HepG2 (cell line): ENCODE measurements around the gene OR2B2. TPM values are rescaled to one million over a fixed set of nuclear protein-coding genes. Genes with fewer than 3 reads are reported as not detected.

Experiments used
- CCDC6 ChIP-seq: sonication (generic); formaldehyde crosslinking; IDR thresholded peaks from 2 replicates; pipeline ENCODE4 v1.8.1; 2022; ENCODE audit warnings: mild to moderate bottlenecking, missing genetic modification reagents, moderate library complexity
- HMGXB4 ChIP-seq, 2 experiments: sonication (generic) in 1 of 2; formaldehyde crosslinking in 1 of 2; IDR thresholded peaks; 2 replicates each; pipeline versions ENCODE4 v1.4.0 to v1.6.1; 2018 to 2020; ENCODE audit warnings: missing genetic modification reagents in 2 of 2, borderline replicate concordance in 1 of 2, low read depth in 1 of 2, mild to moderate bottlenecking in 1 of 2, missing biosample characterization in 1 of 2
- ISL2 ChIP-seq: sonication (generic); formaldehyde crosslinking; IDR thresholded peaks from 2 replicates; pipeline ENCODE4 v1.5.0; 2020; ENCODE audit warnings: missing genetic modification reagents
- MAF1 ChIP-seq: sonication (generic); formaldehyde crosslinking; IDR thresholded peaks from 2 replicates; pipeline ENCODE4 v1.5.0; 2020; ENCODE audit warnings: missing genetic modification reagents, borderline replicate concordance
- MYNN ChIP-seq: sonication (generic); formaldehyde crosslinking; IDR thresholded peaks from 2 replicates; pipeline ENCODE4 v1.4.0; 2020; ENCODE audit warnings: mild to moderate bottlenecking, low read depth, missing genetic modification reagents
- NR2F2 ChIP-seq: IDR thresholded peaks from 2 replicates; pipeline ENCODE4 v1.6.1; 2012; ENCODE audit warnings: low read depth, inconsistent platforms, borderline replicate concordance
- PCBP2 ChIP-seq: fragments of 200-400 bp; formaldehyde crosslinking; optimal IDR thresholded peaks from 2 replicates; pipeline ENCODE3; 2018; ENCODE audit warnings: low read length, low read depth; ENCODE audit not compliant: poor library complexity, severe bottlenecking
- SRSF4 ChIP-seq: fragments of 200-400 bp; formaldehyde crosslinking; IDR thresholded peaks from one replicate; pipeline ENCODE4 v1.6.1; 2018; ENCODE audit warnings: mild to moderate bottlenecking, low read depth, low read length, moderate library complexity; ENCODE audit not compliant: poor library complexity, severe bottlenecking
- ZBTB38 ChIP-seq: sonication (generic); formaldehyde crosslinking; IDR thresholded peaks from 2 replicates; pipeline ENCODE4 v1.5.1; 2020; ENCODE audit warnings: mild to moderate bottlenecking, missing genetic modification reagents
- ZFP91 ChIP-seq: sonication (generic); formaldehyde crosslinking; IDR thresholded peaks from 2 replicates; pipeline ENCODE4 v1.9.0; 2022; ENCODE audit warnings: missing genetic modification reagents, mild to moderate bottlenecking, borderline replicate concordance
- ZNF33A ChIP-seq: sonication (generic); formaldehyde crosslinking; IDR thresholded peaks from 2 replicates; pipeline ENCODE4 v1.5.1; 2020; ENCODE audit warnings: missing genetic modification reagents, mild to moderate bottlenecking, moderate library complexity, borderline replicate concordance
- polyA plus RNA-seq, 8 experiments: library from polyadenylated mRNA; depleted of rRNA in 3 of 8; stranded (reverse) in 7 of 8; unstranded in 1 of 8; fragments of >200 nt; fragmentation: Illumina TruSeq in 4 of 8; extraction: Trizol in 4 of 8; gene quantifications; 2 replicates each; pipeline versions ENCODE4 v1.2.1 to v1.2.3, GENCODE V29; 2011 to 2016; ENCODE audit warnings: low read depth in 4 of 8, missing spikeins in 1 of 8, mixed read lengths in 1 of 8; ENCODE audit not compliant: insufficient read depth in 1 of 8
- total RNA-seq, 5 experiments: library from RNA; depleted of rRNA; stranded (reverse); fragments of >200 nt; fragmentation: Illumina TruSeq; extraction: Trizol; gene quantifications; 2 replicates each; pipeline ENCODE4 v1.2.3, GENCODE V29; 2016; ENCODE audit warnings: low read depth in 1 of 5
- TF ChIP-seq, protein P1 (sequence below): sonication (generic); formaldehyde crosslinking; IDR thresholded peaks from 2 replicates; pipeline ENCODE4 v1.5.1; 2020; ENCODE audit warnings: missing genetic modification reagents, mild to moderate bottlenecking, borderline replicate concordance
- TF ChIP-seq, protein P2 (sequence below): sonication (generic); formaldehyde crosslinking; IDR thresholded peaks from 2 replicates; pipeline ENCODE4 v1.4.0; 2020; ENCODE audit warnings: mild to moderate bottlenecking, missing genetic modification reagents

Gene OR2B2
- total and polyA plus RNA-seq, 2 of the 13 experiments (the other 11 are each of a cell fraction or from before 2014, with no cell fraction given) = not detected

DNA sequence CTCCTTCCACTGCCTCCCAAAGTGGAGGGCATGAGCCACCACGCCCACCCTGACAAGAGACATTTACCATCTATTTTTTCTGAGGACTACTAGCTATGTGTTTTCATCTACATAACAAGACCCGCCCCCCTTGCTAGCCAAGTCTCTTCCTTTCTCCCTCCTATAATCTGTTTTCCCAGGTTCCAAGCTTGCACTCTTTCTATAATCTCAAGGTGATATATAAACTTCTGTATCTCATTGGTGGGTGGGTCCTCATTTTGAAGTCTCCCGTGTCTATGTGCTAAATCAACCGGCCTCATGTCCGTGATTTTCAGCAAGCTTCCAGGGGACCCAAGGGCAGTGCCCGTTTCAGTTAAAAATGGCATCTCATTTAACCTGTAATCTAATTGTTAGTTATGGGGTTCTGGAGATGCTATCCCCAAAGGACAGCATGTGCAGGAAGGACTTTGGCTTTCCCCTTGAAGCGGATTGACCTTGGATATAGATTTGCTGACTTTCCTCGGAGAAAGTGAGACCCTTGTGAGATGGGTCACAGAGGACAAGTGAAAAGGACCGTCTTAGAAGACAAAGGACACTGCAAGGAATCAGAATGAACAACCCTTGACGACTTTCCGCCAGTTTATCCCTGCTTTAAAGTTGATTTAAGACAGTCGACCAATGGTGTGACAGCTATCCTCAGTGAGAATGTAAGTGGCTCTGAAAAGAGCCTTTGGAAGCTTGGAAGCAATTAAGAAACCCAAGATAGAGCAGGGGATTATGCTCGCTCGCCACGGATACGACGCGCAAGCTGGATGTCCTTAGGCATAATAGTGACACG is 22.4 kb downstream of the OR2B2 start (continued):
- TF ChIP-seq HMGXB4 (CRISPR knock-in tag; IDR thresholded peaks at IDR 0.05; ENCODE audit: borderline replicate concordance in 1 of 2, low read depth in 1 of 2) = 0 out of 4 replicates have a peak, but pooled peaks of 1 of the 2 experiments have one; percentile 8
- TF ChIP-seq, protein P1, sequence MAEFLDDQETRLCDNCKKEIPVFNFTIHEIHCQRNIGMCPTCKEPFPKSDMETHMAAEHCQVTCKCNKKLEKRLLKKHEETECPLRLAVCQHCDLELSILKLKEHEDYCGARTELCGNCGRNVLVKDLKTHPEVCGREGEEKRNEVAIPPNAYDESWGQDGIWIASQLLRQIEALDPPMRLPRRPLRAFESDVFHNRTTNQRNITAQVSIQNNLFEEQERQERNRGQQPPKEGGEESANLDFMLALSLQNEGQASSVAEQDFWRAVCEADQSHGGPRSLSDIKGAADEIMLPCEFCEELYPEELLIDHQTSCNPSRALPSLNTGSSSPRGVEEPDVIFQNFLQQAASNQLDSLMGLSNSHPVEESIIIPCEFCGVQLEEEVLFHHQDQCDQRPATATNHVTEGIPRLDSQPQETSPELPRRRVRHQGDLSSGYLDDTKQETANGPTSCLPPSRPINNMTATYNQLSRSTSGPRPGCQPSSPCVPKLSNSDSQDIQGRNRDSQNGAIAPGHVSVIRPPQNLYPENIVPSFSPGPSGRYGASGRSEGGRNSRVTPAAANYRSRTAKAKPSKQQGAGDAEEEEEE = no peak
- TF ChIP-seq MYNN (CRISPR knock-in tag) = no peak
- TF ChIP-seq ISL2 = 0 out of 2 replicates have a peak, but pooled peaks have one; percentile 7
- no peak for TF ChIP-seq PCBP2
- TF ChIP-seq ZBTB38 (CRISPR knock-in tag) = 0 out of 2 replicates have a peak, but pooled peaks have one; percentile 89
- TF ChIP-seq, protein P2, sequence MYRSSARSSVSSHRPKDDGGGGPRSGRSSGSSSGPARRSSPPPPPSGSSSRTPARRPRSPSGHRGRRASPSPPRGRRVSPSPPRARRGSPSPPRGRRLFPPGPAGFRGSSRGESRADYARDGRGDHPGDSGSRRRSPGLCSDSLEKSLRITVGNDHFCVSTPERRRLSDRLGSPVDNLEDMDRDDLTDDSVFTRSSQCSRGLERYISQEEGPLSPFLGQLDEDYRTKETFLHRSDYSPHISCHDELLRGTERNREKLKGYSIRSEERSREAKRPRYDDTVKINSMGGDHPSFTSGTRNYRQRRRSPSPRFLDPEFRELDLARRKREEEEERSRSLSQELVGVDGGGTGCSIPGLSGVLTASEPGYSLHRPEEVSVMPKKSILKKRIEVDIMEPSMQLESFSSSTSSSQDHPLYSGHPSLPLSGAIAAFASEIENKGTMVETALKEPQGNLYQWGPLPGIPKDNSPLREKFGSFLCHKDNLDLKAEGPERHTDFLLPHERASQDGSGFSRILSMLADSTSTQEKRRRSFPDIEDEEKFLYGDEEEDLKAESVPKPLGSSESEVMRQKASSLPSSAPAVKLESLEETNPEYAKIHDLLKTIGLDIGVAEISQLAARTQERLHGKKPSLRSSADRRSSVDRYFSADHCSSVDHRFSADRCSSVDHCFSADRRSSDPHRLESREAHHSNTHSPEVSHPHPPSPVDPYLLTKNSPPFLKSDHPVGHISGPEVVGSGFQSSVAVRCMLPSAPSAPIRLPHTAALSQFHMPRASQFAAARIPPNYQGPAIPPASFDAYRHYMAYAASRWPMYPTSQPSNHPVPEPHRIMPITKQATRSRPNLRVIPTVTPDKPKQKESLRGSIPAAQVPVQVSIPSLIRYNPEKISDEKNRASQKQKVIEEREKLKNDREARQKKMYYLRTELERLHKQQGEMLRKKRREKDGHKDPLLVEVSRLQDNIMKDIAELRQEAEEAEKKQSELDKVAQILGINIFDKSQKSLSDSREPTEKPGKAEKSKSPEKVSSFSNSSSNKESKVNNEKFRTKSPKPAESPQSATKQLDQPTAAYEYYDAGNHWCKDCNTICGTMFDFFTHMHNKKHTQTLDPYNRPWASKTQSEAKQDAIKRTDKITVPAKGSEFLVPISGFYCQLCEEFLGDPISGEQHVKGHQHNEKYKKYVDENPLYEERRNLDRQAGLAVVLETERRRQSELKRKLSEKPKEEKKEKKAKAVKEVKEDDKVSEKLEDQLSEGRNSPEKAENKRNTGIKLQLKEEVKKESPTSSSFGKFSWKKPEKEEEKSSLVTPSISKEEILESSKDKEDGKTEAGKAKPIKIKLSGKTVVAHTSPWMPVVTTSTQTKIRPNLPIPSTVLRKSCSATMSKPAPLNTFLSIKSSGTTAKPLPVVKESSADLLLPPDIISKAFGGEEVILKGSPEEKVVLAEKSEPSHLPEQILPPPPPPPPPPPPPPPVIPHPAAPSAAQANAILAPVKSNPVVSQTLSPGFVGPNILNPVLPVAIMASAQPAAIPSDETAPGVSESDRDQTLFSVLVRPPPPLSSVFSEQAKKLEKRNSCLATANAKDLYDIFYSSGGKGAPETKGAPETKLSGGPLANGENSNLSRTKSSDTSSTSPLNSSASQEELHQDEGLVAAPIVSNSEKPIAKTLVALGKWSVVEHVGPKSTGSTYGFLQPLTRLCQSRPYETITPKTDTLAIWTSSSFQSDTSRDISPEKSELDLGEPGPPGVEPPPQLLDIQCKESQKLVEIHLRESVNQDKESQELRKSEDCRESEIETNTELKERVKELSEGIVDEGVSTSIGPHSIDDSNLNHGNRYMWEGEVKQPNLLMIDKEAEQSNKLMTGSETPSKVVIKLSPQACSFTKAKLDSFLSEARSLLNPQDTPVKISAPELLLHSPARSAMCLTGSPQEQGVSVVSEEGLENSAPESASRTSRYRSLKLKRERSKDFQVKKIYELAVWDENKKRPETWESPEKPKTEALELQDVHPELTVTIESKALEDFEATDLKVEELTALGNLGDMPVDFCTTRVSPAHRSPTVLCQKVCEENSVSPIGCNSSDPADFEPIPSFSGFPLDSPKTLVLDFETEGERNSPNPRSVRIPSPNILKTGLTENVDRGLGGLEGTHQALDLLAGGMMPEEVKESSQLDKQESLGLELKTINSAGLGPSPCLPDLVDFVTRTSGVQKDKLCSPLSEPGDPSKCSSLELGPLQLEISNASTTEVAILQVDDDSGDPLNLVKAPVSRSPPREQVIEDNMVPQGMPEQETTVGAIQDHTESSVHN (CRISPR knock-in tag) = no peak
- no peak for TF ChIP-seq ZFP91 (CRISPR knock-in tag)
- TF ChIP-seq SRSF4 = no peak
- TF ChIP-seq CCDC6 = no peak
- TF ChIP-seq MAF1 (CRISPR knock-in tag) = 0 out of 2 replicates have a peak, but pooled peaks have one; percentile 32
- no peak for TF ChIP-seq NR2F2
- no peak for TF ChIP-seq ZNF33A
